H4 (cell line): ENCODE measurements around the gene SSX2IP. TPM values are rescaled to one million over a fixed set of nuclear protein-coding genes. Genes with fewer than 3 reads are reported as not detected.
"Not testable (repeated sequence)": the region's sequence is repeated elsewhere in the genome, so short reads cannot be mapped to it uniquely, and the experiment has no call there.

Experiments used
- DNase-seq: peaks from one replicate; pipeline ENCODE4 v3.0.0-alpha.2; 2015; ENCODE audit warnings: low spot score
- total RNA-seq: library from RNA; depleted of rRNA; stranded (reverse); fragments of >200 nt; shearing (Covaris generic); gene quantifications from 2 replicates; pipeline ENCODE4 v1.2.3, GENCODE V29; 2014

Gene SSX2IP
- total RNA-seq, 1 experiment from 2014 or later = 7.1 TPM

DNA sequence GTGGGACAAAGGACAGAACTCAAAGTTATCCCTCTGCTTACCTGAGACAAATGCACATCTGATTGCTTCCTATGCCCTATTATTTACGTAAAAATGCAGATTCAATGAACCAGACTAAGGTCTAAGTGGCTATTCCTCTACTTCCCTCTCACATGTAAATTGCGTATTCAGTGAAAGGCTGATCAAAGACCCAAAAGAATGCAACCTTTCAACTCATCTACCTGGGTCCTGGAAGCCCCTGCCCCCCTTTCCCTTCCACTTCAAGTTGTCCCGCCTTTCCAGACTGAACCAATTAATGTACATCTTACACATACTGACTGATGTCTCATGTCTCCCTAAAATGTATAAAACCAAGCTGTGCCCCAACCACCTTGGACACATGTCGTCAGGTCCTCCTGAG lies 14.6 kb downstream of the SSX2IP start:
- no peak for DNase-seq

DNA sequence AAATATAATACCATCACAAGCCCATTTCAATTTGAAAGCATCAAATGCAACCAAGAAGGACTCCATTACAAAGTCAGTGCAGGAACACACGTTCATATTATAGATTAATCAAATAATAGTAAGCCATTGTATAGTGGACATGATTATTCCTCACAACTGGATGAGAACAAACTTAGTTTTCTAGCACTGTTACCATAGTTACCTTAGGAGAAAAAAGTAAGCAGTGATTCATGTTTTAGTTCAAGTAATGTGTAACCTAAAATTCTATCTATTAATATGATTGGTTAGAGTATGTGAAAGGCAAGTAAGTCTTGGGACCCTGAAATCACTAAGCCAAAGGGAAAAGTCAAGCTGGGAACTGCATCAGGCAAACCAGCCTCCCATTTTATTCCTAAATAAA lies 15.2 kb downstream of the SSX2IP start:
- DNase-seq = no peak

- DNase-seq = no peak
These were observed 15.6 kb downstream of the SSX2IP start for GRCh38 chr1:84674705-84675104.

GRCh38 chr1:84674021-84674420 lies 16.2 kb downstream of the SSX2IP start:
- DNase-seq = no peak

GRCh38 chr1:84672080-84672854 lies 18.0 kb downstream of the SSX2IP start:
- no peak for DNase-seq

GRCh38 chr1:84669831-84670230 lies 20.4 kb downstream of the SSX2IP start:
- no peak for DNase-seq

GRCh38 chr1:84668185-84668584 lies 22.1 kb downstream of the SSX2IP start:
- DNase-seq = no peak

DNA sequence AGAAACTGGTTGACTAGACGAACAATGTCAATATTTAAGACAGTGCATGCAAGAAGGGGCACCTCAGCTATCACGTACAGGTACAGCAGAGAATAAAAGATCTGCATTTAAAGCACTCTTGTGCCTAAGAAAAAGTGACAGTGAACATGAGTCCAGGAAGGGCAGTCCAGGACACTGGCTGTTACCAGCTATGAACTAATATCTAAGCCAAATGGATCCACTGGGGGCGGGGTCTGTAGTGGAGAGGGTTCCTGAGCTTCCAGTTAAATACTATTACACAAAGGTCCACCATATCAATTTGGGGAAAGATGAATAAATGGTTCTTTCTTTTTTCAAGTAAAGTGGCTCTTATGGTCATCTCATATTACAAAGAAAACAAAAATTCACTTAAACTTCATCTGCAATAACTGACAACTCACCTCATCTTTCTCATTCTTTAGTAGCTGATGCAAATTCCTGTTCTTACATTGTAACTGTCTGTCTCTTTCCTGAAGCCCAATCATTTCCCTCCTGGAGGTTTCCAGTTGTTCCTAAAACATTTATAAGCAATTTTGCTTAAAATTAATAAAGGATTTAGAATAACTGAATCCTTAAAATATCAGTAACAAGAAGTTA lies 24.5 kb downstream of the SSX2IP start:
- no peak for DNase-seq

GRCh38 chr1:84653130-84653677 lies 37.1 kb downstream of the SSX2IP start:
- DNase-seq = no peak

- DNase-seq = no peak
These were observed 45.8 kb downstream of the SSX2IP start for GRCh38 chr1:84644472-84644871.

DNA sequence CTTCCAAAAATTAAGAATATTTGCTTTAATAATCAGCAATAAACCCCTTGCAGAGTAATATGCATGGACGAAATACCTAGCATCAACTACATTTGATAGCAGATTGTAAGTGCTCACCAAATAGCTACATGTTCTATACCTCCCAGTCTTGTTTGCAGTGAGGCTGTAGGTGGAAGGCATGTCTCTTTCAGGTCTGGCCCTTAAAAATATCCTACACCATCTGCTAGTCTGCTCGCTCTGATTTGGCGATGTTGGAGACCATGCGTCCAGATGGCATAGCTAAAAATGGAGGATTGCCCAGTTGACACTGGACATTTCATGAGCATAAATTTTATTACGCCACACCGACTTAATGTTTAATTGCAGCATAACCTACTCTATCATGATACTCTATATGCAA lies 47.1 kb downstream of the SSX2IP start:
- DNase-seq = no peak

DNA sequence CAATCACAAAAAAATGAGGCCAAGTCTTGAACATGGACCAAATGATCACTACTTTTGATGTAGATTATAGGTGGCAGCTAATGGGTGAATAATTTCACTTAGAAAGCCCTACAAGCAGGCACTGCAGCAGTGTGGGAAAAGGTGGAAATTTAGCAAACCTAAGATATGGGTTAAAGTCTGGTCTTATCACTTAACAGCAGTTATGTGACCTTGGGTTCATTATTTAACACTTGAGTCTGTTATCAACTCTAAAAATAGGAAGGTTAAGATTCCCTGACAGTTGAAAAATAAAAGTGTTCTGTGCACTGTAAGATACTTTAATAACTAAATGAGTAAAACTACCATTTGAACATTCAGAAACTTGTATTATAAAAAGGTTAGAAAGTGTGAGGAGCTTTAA lies 47.5 kb downstream of the SSX2IP start:
- no peak for DNase-seq

GRCh38 chr1:84639731-84640130 lies 50.5 kb downstream of the SSX2IP start:
- DNase-seq = not testable (repeated sequence)

GRCh38 chr1:84635429-84635828 lies 54.8 kb downstream of the SSX2IP start:
- no peak for DNase-seq

- DNase-seq = no peak
These were observed 55.6 kb downstream of the SSX2IP start for GRCh38 chr1:84634536-84635205.

GRCh38 chr1:84632673-84633434 lies 57.4 kb downstream of the SSX2IP start:
- peak; percentile 37 for DNase-seq

- DNase-seq = no peak
These were observed 58.1 kb downstream of the SSX2IP start for GRCh38 chr1:84632137-84632536.

- no peak for DNase-seq
These were observed 65.4 kb downstream of the SSX2IP start for GRCh38 chr1:84624876-84625275.

GRCh38 chr1:84621553-84621952 lies 68.7 kb downstream of the SSX2IP start:
- DNase-seq = no peak

DNA sequence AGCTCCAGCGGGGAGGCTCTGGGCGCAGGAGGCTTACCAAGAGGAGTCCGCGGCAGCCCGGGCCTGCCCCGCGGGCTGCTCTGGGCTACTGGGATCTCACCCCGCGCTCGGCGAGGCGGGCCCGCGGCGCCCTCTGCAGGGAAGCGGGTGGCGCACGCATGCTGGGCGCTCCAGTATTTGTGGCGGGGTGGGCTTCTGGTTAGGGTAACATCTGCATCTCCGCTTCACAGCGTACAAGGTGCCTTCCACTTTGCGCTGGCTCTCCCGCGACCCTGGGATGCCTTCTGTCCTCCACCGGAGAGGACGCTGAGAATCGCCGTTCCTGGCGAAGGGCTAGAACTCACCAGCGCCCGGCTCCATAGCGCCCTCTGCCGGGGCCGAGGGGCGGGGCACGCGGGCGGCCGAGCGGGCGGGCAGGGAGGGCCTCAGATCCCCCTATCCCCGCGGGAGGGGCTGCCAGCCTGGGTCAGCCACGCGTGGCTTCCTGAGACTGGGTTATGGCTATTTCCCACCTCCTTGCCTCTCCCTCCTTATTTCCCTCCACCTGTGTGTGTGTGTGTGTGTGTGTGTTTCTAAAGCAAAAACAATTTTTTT lies 69.4 kb downstream of the SSX2IP start:
- no peak for DNase-seq

DNA sequence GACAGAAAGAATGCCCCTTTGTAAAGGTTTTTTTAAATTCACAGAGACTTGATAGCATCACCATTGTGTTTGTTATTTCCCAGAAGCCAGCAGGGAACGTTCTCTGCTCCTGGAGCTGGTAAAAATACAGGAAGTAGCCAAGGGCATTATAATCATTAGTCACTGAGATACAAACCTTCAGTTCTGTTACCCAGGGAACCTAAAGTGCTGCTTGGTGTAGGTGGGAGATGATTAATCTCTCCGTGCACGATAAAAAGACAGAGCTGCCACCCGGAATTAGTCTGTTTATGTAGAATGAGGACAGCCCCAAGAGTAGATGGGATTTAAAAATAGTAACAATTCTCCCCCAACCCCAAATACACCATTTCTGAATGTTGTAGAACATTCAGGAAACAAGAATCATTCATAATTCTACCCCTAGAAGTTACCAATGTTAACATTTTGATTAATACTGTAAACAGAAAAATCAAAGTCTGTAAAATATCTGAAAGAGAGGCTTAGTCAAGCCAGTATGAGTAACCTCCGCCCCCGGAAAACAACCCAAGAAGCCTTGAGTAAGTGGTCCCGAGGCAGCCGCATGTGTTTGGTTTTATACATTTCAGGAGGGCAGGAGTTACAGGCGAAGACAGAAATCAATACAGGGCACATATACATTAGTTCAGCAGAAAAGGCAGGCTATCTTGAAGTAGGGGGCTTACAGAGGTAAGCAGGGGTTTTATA lies 70.7 kb downstream of the SSX2IP start:
- DNase-seq = peak; percentile 43
